AG08395 (cell line): ENCODE data around the gene USP31.

Experiments
- DNase-seq: peaks from one replicate; pipeline ENCODE4 v3.0.0; 2012; ENCODE audit warnings: mixed read lengths, low spot score

USP31 gene

GRCh38 chr16:23015580-23015979 lies 133.7 kb downstream of the USP31 start:
- no peak for DNase-seq

- DNase-seq, result no peak
Observed at GRCh38 chr16:23014592-23014991, 134.7 kb downstream of the USP31 start.
